GM18508 (cell line): ENCODE data around the gene ANKRD61.
A peak's percentile ranks its signal among the peaks of the same experiment; 100 is the strongest.
"Not testable (repeated sequence)": the region's sequence is repeated elsewhere in the genome, so short reads cannot be mapped to it uniquely, and the experiment has no call there.

ENCODE experiments used
- ATAC-seq: cut with Tn5 transposase; IDR thresholded peaks from one replicate; pipeline ENCODE4 v1.9.1; 2021; ENCODE audit warnings: moderate number of reproducible peaks; ENCODE audit not compliant: insufficient read depth, unreplicated experiment

ANKRD61 gene

GRCh38 chr7:6030988-6031387 is at the start of gene ANKRD61:
Gene ANKRD61, plus strand, starts transcription at chr7:6031376. Its CDS starts 0 bp downstream, at chr7:6031376.
- no peak for ATAC-seq

- not testable (repeated sequence) for ATAC-seq
These were observed 44.1 kb upstream of the ANKRD61 start for GRCh38 chr7:5987061-5987460.

- no peak for ATAC-seq
These were observed 33.9 kb upstream of the ANKRD61 start for GRCh38 chr7:5997210-5997808.

- ATAC-seq = no peak
These were observed 23.8 kb upstream of the ANKRD61 start for GRCh38 chr7:6007386-6007785.

- not testable (repeated sequence) for ATAC-seq
These were observed 23.2 kb upstream of the ANKRD61 start for GRCh38 chr7:6007835-6008590.

GRCh38 chr7:6008668-6009611 is 22.2 kb upstream of the ANKRD61 start, which contains the start of the genes AIMP2 and PMS2:
Gene AIMP2, plus strand, starts transcription at chr7:6009272. Its CDS starts 92 bp downstream, at chr7:6009364.
Gene PMS2, minus strand, starts transcription at chr7:6009049. Its CDS starts 30 bp downstream, at chr7:6009019.
- ATAC-seq = peak; percentile 82

- not testable (repeated sequence) for ATAC-seq
These were observed 20.8 kb upstream of the ANKRD61 start for GRCh38 chr7:6010370-6010769.

GRCh38 chr7:6011541-6011940 is 19.6 kb upstream of the ANKRD61 start:
- no peak for ATAC-seq

- no peak for ATAC-seq
These were observed 18.6 kb upstream of the ANKRD61 start for GRCh38 chr7:6012355-6013104.

GRCh38 chr7:6015917-6016652 is 15.1 kb upstream of the ANKRD61 start:
- ATAC-seq = no peak

- no peak for ATAC-seq
These were observed 14.6 kb upstream of the ANKRD61 start for GRCh38 chr7:6016653-6016966.

GRCh38 chr7:6020371-6021286 is 10.5 kb upstream of the ANKRD61 start:
- ATAC-seq = no peak

- ATAC-seq = no peak
These were observed 8.5 kb upstream of the ANKRD61 start for GRCh38 chr7:6022707-6023106.

- ATAC-seq = no peak
These were observed 7.2 kb upstream of the ANKRD61 start for GRCh38 chr7:6023974-6024435.

- ATAC-seq = peak; percentile 54
These were observed 5.0 kb upstream of the ANKRD61 start for GRCh38 chr7:6026011-6026819.

GRCh38 chr7:6026820-6027311 is 4.3 kb upstream of the ANKRD61 start:
- ATAC-seq = no peak

GRCh38 chr7:6027806-6028365 is 3.3 kb upstream of the ANKRD61 start:
- ATAC-seq = no peak
